ENCODE measurements around the gene ANKEF1.
"Not testable (repeated sequence)": the region's sequence is repeated elsewhere in the genome, so short reads cannot be mapped to it uniquely, and the experiment has no call there.

Gene ANKEF1

GRCh38 chr20:10007158-10007557 lies 27.6 kb upstream of the ANKEF1 start:
- H3K4me3 ChIP-seq (ENCODE audit: low read depth, low read length), result no peak overlapping the region
- no peak for TF ChIP-seq CTCF (IDR thresholded peaks at IDR 0.05; ENCODE audit: low read depth, low read length)

- TF ChIP-seq CTCF (IDR thresholded peaks at IDR 0.05; ENCODE audit: low read depth, low read length), result no peak
- H3K4me3 ChIP-seq (ENCODE audit: low read depth, low read length), result no peak overlapping the region
Measured at GRCh38 chr20:10007747-10008146, 27.0 kb upstream of the ANKEF1 start.

GRCh38 chr20:10012464-10012863 lies 22.3 kb upstream of the ANKEF1 start:
- no peak for TF ChIP-seq CTCF (IDR thresholded peaks at IDR 0.05; ENCODE audit: low read depth, low read length)
- H3K4me3 ChIP-seq (ENCODE audit: low read depth, low read length), result no peak overlapping the region

GRCh38 chr20:10014431-10014830 lies 20.4 kb upstream of the ANKEF1 start:
- H3K4me3 ChIP-seq (ENCODE audit: low read depth, low read length), result no peak overlapping the region
- TF ChIP-seq CTCF (IDR thresholded peaks at IDR 0.05; ENCODE audit: low read depth, low read length), result no peak

GRCh38 chr20:10020937-10021336 lies 13.8 kb upstream of the ANKEF1 start:
- TF ChIP-seq CTCF (IDR thresholded peaks at IDR 0.05; ENCODE audit: low read depth, low read length), result no peak

GRCh38 chr20:10022625-10023024 lies 12.2 kb upstream of the ANKEF1 start:
- no peak overlapping the region for H3K4me3 ChIP-seq (ENCODE audit: low read depth, low read length)
- TF ChIP-seq CTCF (IDR thresholded peaks at IDR 0.05; ENCODE audit: low read depth, low read length), result no peak

More at GRCh38 chr20:10020937-10021336, 13.8 kb upstream of the ANKEF1 start:
- H3K4me3 ChIP-seq (ENCODE audit: low read depth, low read length), result no peak overlapping the region

- H3K4me3 ChIP-seq (ENCODE audit: low read depth, low read length), result no peak overlapping the region
- TF ChIP-seq CTCF (IDR thresholded peaks at IDR 0.05; ENCODE audit: low read depth, low read length), result no peak
Measured at GRCh38 chr20:10023911-10024310, 10.9 kb upstream of the ANKEF1 start.

- not testable (repeated sequence) for H3K4me3 ChIP-seq (ENCODE audit: low read depth, low read length)
Measured at GRCh38 chr20:10031451-10032215, 3.2 kb upstream of the ANKEF1 start.

- not testable (repeated sequence) for H3K4me3 ChIP-seq (ENCODE audit: low read depth, low read length)
Measured at GRCh38 chr20:10032269-10032668, 2.5 kb upstream of the ANKEF1 start.

Data from WI38 (cell line).